LNCaP clone FGC (cell line): ENCODE results near the gene CACNA1A.

Experiments used
- DNase-seq: peaks from one replicate; pipeline ENCODE4 v3.0.0-alpha.2; 2011; ENCODE audit warnings: low read depth
- H3K4me3 ChIP-seq: 2 replicates; pipeline ENCODE4 v1.5.1; 2011; ENCODE audit warnings: mild to moderate bottlenecking, low read depth, low read length, control low read depth
- TF ChIP-seq, protein P1 (sequence below): IDR thresholded peaks from 2 replicates; pipeline ENCODE4 v1.5.1; 2012; ENCODE audit warnings: mild to moderate bottlenecking; ENCODE audit not compliant: control insufficient read depth, insufficient read depth; ENCODE audit errors: extremely low read depth

CACNA1A gene

DNA sequence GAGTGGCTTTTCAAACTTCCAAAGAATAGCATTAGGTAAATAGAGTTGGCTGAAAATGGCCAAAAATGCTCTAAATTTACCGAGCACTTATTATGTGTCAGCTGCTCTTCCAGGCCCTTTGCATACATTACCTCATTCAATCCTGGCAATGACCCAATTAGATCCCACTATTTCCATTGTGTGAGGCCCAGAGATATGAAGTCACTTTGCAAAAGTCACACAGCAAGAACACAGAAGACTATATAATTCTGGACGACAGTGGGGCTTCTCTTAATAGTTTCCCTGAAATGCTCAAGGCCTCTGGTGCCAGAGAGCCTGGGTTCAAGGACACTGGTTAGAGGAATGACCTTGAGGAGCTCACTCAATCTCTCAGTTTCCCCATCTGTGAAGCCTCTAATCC is 209.3 kb downstream of the CACNA1A start:
- no peak for DNase-seq
- TF ChIP-seq, protein P1, sequence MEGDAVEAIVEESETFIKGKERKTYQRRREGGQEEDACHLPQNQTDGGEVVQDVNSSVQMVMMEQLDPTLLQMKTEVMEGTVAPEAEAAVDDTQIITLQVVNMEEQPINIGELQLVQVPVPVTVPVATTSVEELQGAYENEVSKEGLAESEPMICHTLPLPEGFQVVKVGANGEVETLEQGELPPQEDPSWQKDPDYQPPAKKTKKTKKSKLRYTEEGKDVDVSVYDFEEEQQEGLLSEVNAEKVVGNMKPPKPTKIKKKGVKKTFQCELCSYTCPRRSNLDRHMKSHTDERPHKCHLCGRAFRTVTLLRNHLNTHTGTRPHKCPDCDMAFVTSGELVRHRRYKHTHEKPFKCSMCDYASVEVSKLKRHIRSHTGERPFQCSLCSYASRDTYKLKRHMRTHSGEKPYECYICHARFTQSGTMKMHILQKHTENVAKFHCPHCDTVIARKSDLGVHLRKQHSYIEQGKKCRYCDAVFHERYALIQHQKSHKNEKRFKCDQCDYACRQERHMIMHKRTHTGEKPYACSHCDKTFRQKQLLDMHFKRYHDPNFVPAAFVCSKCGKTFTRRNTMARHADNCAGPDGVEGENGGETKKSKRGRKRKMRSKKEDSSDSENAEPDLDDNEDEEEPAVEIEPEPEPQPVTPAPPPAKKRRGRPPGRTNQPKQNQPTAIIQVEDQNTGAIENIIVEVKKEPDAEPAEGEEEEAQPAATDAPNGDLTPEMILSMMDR, result no peak
- no peak overlapping the region for H3K4me3 ChIP-seq

DNA sequence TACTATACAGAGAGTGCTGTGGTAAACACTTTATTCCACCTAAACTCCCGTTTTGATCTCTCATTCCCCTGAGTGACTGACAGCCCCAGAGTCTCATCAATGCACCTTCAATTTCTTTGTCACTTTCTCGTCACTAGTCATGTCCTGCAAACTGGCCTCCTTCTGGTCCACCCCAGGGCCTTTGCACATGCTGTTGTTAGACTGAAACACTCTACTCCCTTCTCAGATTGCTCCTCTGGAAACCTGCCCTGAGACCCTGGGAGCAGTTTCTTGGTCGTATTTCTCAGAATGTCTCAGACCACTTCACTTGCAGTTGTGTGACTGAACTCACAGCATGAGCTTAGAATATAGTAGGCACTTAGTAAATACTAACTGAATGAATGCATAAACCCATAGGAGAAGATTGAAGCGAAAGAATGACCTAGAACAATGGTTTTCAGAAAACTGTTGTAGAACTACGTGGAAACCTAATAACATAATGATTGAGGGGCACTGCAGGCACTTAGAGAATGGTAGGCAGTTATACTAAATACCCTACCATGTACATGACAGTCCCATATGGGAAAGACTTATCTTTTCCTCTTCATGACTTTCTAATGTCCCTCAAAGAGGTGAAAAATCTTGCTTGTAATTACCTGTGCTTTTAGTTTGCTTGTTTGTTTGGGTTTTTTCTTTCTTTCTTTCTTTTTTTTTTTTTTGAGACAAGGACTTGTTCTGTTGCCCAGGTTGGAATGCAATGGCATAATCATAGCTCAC is 211.3 kb downstream of the CACNA1A start:
- TF ChIP-seq, protein P1, result no peak
- H3K4me3 ChIP-seq, result no peak overlapping the region
- DNase-seq, result no peak

DNA sequence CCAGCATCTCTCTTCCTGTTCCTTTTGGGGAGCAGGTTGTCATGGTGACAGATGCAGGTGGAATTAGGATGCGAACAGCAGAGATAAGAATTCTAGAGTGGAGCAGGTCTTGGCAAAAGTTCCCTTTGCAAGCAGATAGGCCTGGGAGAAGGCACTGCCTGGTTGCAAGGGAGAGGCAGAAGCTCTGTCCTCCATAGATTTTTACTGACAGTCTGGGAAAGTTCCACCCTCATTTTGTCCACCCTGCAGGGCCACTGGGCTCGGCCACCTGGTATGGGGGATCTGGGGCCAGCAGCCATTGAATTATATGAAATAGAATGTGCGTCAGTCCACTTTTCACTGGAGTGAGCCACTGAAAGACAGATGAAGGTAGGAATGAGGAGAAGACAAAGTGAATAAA is 214.4 kb downstream of the CACNA1A start:
- TF ChIP-seq, protein P1, result no peak
- no peak overlapping the region for H3K4me3 ChIP-seq
- DNase-seq, result no peak

DNA sequence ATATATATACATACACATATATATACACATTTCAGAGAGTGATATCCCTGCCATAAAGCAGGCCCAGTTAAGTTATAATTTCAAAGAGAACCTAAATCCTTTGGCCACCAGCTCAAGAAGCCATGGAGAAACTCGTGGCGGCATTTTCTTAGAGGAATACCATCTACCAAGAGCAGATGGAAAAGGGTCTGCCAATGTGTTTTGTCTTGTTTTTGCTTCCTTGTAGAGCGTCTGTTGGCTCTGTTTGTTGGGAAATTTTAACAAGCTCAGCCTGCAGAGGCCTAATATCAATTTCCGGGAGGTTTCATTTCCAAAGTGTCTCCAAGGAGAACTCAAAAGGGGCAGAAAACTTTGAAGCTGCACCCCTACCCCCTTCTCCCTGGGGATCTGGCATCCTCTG is 215.5 kb downstream of the CACNA1A start:
- no peak for DNase-seq
- no peak overlapping the region for H3K4me3 ChIP-seq
- TF ChIP-seq, protein P1, result no peak

DNA sequence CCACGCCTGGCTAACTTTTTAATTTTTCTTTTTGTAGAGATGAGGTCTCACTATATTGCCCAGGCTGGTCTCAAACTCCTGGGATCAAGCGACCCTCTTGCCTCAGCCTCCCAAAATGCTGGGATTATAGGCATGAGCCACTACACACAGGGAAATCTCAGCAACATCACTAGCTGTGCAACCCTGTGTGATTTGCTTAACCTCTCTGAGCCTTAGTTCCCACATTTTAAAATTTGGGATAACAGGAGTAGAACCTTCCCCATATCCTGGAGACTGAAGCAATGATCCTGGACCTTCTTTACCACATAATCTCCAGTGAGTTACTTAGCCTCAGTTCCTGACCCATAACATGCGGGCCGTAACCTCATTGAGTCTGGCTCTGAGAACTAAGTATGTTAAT is 217.0 kb downstream of the CACNA1A start:
- no peak overlapping the region for H3K4me3 ChIP-seq
- no peak for DNase-seq
- TF ChIP-seq, protein P1, result no peak

DNA sequence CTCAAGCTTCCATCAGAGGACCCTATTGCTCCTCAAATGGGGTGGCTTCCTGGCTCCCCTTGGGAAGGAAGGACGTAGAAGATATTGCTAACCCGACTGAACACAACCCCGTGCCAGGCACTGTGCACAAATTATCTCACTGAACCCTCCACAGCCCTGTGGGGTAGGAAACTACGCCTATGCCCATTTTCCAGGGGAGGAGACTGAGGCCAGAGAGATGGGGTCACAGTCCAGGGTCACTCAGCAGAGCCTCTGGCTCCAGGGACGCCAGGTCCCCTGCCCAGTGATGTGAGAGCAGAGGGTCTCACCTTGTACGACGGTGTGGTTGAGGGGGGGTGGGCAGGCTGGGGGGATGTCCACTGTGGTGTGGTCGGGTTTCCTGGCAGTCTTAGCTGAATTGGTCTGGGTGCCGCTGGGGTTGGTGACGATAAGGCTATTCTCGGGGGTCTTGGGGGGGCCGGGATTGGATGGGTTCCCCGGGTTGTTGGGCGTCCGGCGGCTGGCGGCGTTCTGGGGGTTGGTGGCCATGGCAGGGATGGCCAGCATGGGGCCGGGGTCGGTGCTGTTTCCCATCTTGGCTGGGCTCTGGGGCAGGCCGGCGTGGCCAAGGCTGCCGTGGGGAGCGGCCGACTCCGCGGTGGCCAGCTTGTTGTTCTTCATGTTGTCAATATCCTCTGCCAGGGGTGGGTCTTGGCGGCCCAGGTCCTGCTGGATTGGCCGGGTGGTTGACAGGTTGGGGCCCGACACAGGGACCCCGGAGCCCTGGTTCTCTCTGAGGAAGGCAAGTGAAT is 219.9 kb downstream of the CACNA1A start:
- DNase-seq, result no peak
- TF ChIP-seq, protein P1, result no peak
- no peak overlapping the region for H3K4me3 ChIP-seq
